CD1c-positive myeloid dendritic cell (primary cell): ENCODE results near the gene ARID3A.

Source experiments
- DNase-seq: peaks from one replicate; pipeline ENCODE4 v3.0.0-alpha.2; 2016; ENCODE audit errors: extremely low spot score

The ARID3A gene

GRCh38 chr19:988081-988480 is 62.2 kb downstream of the ARID3A start:
- DNase-seq: no peak

GRCh38 chr19:988510-988909 is 62.7 kb downstream of the ARID3A start:
- no peak for DNase-seq

GRCh38 chr19:989381-990081 is 63.7 kb downstream of the ARID3A start:
- no peak for DNase-seq

- no peak for DNase-seq
Measured at GRCh38 chr19:990119-990571, 64.3 kb downstream of the ARID3A start.

- DNase-seq: no peak
Measured at GRCh38 chr19:990746-991145, 64.9 kb downstream of the ARID3A start.

- DNase-seq: peak; percentile 30
Measured at GRCh38 chr19:991174-991931, 65.5 kb downstream of the ARID3A start.

GRCh38 chr19:991932-992669 is 66.3 kb downstream of the ARID3A start:
- no peak for DNase-seq

- no peak for DNase-seq
Measured at GRCh38 chr19:992670-993055, 66.8 kb downstream of the ARID3A start.

GRCh38 chr19:993361-993830 is 67.6 kb downstream of the ARID3A start:
- DNase-seq: no peak

GRCh38 chr19:993831-994393 is 68.1 kb downstream of the ARID3A start:
- no peak for DNase-seq

- DNase-seq: no peak
Measured at GRCh38 chr19:994516-994915, 68.7 kb downstream of the ARID3A start.

GRCh38 chr19:995051-995827 is 69.4 kb downstream of the ARID3A start:
- no peak for DNase-seq

- DNase-seq: peak; percentile 33
Measured at GRCh38 chr19:996051-996838, 70.4 kb downstream of the ARID3A start.

GRCh38 chr19:998064-998463 is 72.2 kb downstream of the ARID3A start:
- DNase-seq: no peak

GRCh38 chr19:999379-999719 is 73.5 kb downstream of the ARID3A start:
- no peak for DNase-seq

GRCh38 chr19:1000095-1000494 is 74.3 kb downstream of the ARID3A start, which contains the start of gene GRIN3B:
Gene GRIN3B, plus strand, starts transcription at chr19:1000419. Its CDS starts 19 bp downstream, at chr19:1000438.
- peak; percentile 70 for DNase-seq

GRCh38 chr19:1000591-1001537 is 75.0 kb downstream of the ARID3A start:
- DNase-seq: peak; percentile 14

- DNase-seq: peak; percentile 69
Measured at GRCh38 chr19:1001538-1002166, 75.8 kb downstream of the ARID3A start.

- no peak for DNase-seq
Measured at GRCh38 chr19:1002600-1002999, 76.8 kb downstream of the ARID3A start.
